Central memory CD4-positive, alpha-beta T cell (primary cell): ENCODE results near the gene SHE.

Experiments used
- DNase-seq: peaks from one replicate; pipeline ENCODE4 v3.0.0; 2022

SHE gene

DNA sequence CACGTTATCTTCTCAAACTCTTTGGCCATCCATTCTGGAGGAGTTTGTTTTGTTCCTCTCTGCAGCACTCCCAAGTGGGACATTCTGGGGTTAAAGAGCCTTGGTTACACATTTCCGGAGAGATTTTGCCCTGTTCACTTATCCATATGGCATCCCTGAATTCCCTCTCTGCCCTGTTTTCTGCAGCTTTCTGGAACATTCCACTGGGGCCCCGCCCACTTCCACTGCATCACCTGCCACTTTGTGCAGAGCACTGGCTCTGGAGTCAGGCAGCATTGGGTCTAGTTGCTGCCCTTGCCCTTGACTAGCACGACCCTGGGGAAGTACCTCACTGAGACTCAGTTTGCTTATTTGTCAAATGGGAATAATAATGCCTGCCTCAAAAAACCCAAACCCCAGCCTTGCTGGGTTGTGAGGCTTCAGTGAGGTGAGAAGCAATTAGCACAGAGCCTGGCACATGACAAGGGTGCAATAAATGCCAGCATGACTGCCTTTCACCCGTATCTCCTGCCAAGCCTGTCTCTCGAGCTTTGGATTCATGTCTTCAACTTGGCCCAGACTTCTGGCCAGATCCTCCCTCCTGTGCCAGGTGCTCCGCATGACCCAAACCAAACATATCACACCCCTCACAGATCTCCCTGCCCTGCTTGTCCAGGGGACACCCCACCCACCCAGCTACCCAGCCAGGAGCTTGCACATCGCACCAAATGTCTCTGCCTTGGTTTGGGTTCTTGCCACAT, 58.8 kb downstream of the SHE start:
- DNase-seq, result no peak

- DNase-seq, result no peak
Observed at GRCh38 chr1:154442006-154442740, 60.0 kb downstream of the SHE start.

DNA sequence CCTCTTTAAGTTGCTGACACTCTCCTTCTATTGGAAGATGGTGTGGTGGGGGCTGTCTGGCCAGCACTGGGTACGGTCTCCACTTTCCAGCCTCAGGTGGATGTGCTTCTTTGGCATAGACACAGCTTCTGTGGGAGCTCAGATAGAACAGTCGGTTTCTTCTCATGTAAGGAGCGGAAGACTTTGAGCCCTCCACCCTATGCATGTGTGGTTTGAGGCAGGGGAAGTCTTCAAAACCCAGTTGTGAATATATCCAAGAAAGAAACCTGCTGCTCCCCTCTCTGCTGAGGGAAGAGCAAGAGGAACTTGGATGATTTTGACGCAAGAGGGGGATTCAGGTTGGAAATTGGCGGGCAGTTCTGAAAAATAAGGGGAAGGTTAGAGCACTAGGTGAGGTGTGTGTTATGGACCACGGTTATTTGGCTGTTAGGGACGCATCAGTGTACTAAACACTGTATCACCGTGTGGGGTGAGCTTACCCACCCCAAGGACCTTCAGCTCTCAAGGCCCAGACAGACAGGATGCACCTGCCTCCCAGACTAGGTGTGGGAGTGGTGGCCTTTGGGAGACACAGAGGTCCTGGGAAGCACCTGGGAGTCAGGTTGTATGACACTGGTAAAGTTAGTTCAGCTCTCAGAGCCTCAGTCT, 60.8 kb downstream of the SHE start:
- DNase-seq, result peak; percentile 19

- DNase-seq, result no peak
Observed at GRCh38 chr1:154440036-154440804, 62.0 kb downstream of the SHE start.

DNA sequence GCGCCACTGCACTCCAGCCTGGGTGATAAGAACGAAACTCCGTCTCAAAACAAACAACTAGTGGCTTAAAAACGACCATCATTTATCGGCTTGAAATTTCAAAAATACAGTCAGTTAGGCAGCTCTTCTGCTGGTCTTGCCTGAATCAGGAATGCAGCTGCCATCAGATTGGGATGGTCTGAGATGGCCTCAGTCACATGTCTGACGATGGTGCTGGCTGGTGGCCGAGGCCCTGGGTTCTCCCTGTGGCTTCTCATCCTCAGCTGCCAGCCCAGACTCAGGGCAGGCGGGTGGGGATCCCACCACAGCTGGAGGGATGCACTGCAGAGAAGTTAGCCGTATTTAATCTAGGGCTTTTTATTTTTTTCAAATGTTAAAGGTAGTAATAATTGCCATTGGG, 65.8 kb downstream of the SHE start:
- no peak for DNase-seq

GRCh38 chr1:154435599-154436200, 66.5 kb downstream of the SHE start:
- no peak for DNase-seq

DNA sequence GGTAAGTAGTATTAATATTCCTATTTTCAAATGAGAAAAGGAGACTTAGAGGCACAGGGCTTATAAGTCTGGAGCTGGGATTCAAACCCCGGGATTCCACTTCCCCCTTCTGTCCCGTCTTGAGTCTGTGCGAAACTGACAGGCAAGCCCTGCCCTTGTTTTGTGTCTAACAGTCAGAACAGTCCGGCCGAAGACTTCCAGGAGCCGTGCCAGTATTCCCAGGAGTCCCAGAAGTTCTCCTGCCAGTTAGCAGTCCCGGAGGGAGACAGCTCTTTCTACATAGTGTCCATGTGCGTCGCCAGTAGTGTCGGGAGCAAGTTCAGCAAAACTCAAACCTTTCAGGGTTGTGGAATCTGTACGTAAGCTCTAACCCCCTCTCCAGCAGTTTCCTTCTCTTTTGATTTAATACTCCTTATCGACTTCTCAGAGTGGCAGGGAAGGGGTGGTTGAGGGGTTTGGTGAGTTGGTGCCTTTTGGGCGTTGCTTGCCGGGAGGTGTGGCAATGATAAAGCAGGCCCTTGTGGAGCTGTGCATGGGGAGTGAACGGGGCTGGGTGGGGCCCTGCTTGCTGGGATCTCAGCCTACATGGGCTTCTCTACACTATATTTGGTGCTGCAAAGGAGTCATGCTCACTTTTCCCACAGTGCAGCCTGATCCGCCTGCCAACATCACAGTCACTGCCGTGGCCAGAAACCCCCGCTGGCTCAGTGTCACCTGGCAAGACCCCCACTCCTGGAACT, 67.7 kb downstream of the SHE start:
- DNase-seq, result no peak

DNA sequence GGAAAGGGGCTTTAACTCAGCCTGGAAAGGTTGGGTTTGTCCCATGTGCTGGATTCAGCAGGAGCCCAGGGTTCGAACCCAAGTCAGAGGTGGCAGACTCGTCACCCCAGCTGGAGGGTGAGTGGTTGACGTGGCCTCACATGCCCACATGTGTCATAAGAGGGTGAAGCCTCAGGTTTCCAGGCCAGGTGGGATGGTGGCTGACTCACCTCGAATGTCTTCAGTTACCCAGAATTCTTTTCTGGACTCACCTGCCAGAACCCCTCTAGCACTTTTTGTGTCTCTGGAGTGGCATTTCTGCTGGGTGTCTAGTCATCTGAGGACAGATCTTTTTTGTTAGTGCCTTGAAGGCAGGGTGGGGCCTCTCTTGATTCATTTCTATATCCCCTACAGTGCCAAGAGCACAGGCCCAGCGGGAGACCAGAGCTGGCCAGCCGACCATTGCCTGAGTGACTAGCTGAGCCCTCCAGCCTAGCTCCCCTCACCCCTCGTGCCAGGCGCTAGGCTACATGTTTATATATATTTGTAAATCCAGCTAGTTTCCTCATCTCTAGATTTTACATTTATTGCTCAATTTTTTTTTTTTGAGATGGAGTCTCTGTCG, 68.9 kb downstream of the SHE start:
- no peak for DNase-seq

DNA sequence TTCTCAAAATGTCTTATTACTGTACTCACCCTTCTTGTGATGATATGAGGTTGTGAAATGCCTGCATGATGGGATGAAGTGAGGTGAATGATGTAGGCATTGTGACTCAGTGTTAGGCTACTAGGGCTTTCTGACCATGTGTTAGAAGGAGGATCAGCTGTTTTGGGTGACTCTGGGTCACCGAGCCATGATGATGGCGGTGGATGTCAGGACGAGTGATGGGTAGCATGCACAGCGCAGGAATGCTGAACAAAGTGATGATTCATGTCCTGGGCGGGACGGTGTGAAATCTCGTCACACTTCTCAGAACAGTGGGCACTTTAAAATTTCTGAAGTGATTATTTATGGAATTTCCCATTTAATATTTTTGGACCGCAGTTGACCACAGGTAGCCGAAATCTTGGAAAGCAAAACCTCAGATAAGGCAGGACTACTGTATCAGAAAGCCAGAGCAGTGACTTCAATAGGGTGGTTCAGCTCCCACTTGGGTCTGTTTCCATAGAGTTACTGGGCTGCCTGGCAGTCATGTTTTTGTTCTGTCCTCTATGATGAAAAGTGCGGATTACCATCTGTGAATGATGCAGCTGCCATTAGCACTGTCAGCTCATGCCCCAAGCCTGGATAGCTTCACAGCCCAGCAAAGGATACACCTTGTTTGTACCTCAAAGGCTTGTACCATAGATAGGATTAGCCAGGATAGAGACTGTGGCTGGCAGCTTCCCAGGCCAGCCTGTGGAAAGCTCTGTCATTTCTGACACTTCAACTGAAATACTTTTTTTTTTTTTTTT, 70.4 kb downstream of the SHE start:
- DNase-seq, result no peak

DNA sequence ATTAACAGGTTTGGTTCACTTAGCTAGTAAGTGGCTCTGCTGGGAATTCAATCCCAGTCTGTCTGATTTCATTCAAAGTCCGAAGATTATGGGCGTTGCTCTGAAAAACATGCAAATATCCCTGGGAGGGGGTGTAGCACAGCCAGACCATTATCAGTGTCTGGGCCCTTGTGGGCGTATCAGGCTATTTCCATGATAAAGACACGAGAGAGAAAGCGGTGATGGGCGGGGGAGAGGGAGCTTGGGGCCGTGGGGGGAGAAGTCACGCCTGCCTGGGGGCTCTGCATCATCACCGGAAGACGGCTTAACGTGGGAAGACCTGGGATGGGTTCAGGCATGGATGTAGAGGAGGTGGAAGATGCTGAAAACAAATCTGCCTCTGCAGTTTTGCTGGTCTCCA, 71.3 kb downstream of the SHE start:
- no peak for DNase-seq

DNA sequence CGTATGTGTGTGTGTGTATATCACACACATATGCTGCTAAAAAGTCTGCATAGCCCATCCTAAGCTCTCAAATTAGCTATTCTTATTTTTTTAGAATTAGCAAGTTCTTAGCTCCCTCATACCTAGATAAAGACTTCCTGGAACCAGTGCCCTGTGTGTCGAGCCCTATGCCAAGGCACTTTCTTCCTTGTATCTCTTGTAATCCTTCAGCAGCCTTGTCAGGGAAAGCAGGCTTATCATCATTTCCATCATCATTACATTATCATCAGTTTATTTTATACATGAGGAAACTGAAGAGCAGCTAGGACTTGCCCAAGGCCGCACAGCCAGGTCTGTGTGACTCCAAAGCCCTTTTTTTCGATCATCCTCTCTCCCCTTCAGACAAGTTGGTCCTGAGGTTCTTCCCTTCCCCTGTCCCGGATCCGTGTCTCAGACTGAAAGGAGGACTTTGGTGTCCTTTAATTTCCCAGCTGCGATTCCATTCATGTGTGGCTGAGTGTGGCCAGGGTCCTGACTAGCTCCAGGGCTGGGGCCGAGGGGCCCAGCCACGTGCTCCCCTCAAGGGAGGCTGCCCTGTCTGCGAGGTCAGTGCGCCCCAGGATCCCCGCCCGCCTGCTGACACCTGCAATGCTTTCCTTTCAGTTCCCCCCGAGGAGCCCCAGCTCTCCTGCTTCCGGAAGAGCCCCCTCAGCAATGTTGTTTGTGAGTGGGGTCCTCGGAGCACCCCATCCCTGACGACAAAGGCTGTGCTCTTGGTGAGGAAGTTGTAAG, 72.2 kb downstream of the SHE start:
- no peak for DNase-seq
